Spleen (tissue), 11 donors: ENCODE data around the gene FAR1. TPM values are rescaled to one million over a fixed set of nuclear protein-coding genes. Genes with fewer than 3 reads are reported as not detected.

Source experiments
- DNase-seq: peaks from one replicate; pipeline ENCODE4 v3.0.0-alpha.2; 2020
- H3K27ac ChIP-seq, 8 donors: fragments of 200-600 bp; sonication (generic) in 7 of 8; 1 replicate in 4 of 8; 2 replicates in 4 of 8; pipeline versions ENCODE4 v1.5.0 to v1.8.0; 2016 to 2021; ENCODE audit warnings: inconsistent platforms in 4 of 8, mild to moderate bottlenecking in 4 of 8, moderate library complexity in 1 of 8
- H3K27me3 ChIP-seq, 7 donors: fragments of 200-600 bp; sonication (generic) in 6 of 7; replicated peaks in 1 of 7; 1 replicate in 4 of 7; 2 replicates in 3 of 7; pipeline versions ENCODE4 v1.5.0 to v1.8.0; 2016 to 2021; ENCODE audit warnings: inconsistent platforms in 3 of 7, mild to moderate bottlenecking in 1 of 7
- H3K36me3 ChIP-seq, 6 donors: fragments of 200-600 bp; sonication (generic) in 5 of 6; 1 replicate in 4 of 6; 2 replicates in 2 of 6; pipeline versions ENCODE4 v1.5.0 to v1.8.0; 2016 to 2021; ENCODE audit warnings: inconsistent platforms in 2 of 6
- H3K4me1 ChIP-seq, 6 donors: fragments of 200-600 bp; sonication (generic) in 5 of 6; 1 replicate in 3 of 6; 2 replicates in 3 of 6; pipeline versions ENCODE4 v1.5.0 to v1.8.0; 2016 to 2021; ENCODE audit warnings: inconsistent platforms in 3 of 6
- H3K4me3 ChIP-seq, 8 donors: fragments of 200-600 bp; sonication (generic) in 7 of 8; 1 replicate in 4 of 8; 2 replicates in 4 of 8; pipeline versions ENCODE4 v1.5.0 to v1.8.0; 2016 to 2021; ENCODE audit warnings: inconsistent platforms in 4 of 8, mild to moderate bottlenecking in 4 of 8, moderate library complexity in 2 of 8
- H3K9me3 ChIP-seq, 8 donors: fragments of 200-600 bp; sonication (generic) in 7 of 8; 1 replicate in 4 of 8; 2 replicates in 4 of 8; pipeline versions ENCODE4 v1.5.0 to v1.8.0; 2016 to 2021; ENCODE audit warnings: inconsistent platforms in 4 of 8
- CTCF ChIP-seq, 11 experiments: fragments of 200-600 bp in 7 of 11; fragments of 450-650 bp in 4 of 11; sonication (generic) in 4 of 11; IDR thresholded peaks in 8 of 11; conservative IDR thresholded peaks in 3 of 11; 1 replicate in 7 of 11; 2 replicates in 4 of 11; pipeline versions ENCODE4 v1.4.0 to v1.8.0; 2016 to 2021; ENCODE audit warnings: antibody characterized with exemption in 11 of 11, inconsistent platforms in 4 of 11, mild to moderate bottlenecking in 1 of 11
- POLR2A ChIP-seq, 3 donors: fragments of 450-650 bp; IDR thresholded peaks; one replicate each; pipeline ENCODE4 v1.5.1; 2017; ENCODE audit warnings: antibody characterized with exemption in 3 of 3, mild to moderate bottlenecking in 1 of 3
- POLR2AphosphoS5 ChIP-seq, 3 donors: sonication (generic); formaldehyde crosslinking; IDR thresholded peaks; one replicate each; pipeline ENCODE4 v1.5.1; 2017; ENCODE audit warnings: antibody characterized with exemption in 3 of 3
- WGBS, 5 donors: extraction: QIAGEN DNeasy Blood & Tissue Kit in 3 of 5; methylation state at CpG; one replicate each; pipeline versions ENCODE4 v1.1.5 to v1.1.7; 2013 to 2018; 5-methylcytosine and 5-hydroxymethylcytosine counted together
- intact Hi-C: fragments of 100-400 bp; cut with DNase I; formaldehyde crosslinking; loops from one replicate; pipeline ENCODE4 v1.15.0; 2023; ENCODE audit warnings: low total_unique reads
- polyA plus RNA-seq, 3 donors: library from polyadenylated mRNA; stranded (reverse); fragments of 200-250 nt; gene quantifications; one replicate each; pipeline ENCODE4 v1.2.1, GENCODE V29; 2013
- total RNA-seq, 7 donors: library from RNA; depleted of rRNA in 3 of 7; stranded (reverse); fragments of >200 nt in 3 of 7; fragmentation: NEBNext Ultra II Directional in 4 of 7; extraction: Animal tissue kit (Norgen Biotek cat#: 25700) in 4 of 7; gene quantifications; one replicate each; pipeline versions ENCODE4 v1.1.0 to v1.2.1, GENCODE V29; 2016 to 2021
- donor health status: healthy with polysubstance abuse.
- donor health status: DM: no; HTN: no; CAD: no; lungs with moderate emphysema.
- donor health status: DM: no; HTN: no; CAD: no.
- donor health status: Bipolar disorder and iron deficiency.
- donor health status: healthy.
- donor health status: DM: no; HTN: no; CAD: no.
- donor health status: DM: yes; HTN: yes; CAD: no.

The FAR1 gene
- total and polyA plus RNA-seq, 10 donors = 13.6 to 83.2 (median 58.1) TPM

- DNase-seq = no peak
- Histone ChIP-seq H3K9me3 (no peaks in the 10 kb centered on the region), H3K27ac (no peak overlapping the region), H3K36me3 (no peaks in the 10 kb centered on the region), H3K4me3 (no peak overlapping the region), H3K4me1 (peaks cover 0 to 2% (median 0%) of the 10 kb centered on the region in 6 donors), H3K27me3 (no peaks in the 10 kb centered on the region)
- intact Hi-C loops = no loop called here
- TF ChIP-seq POLR2AphosphoS5 (IDR thresholded peaks at IDR 0.05) = no peak
- no peak for TF ChIP-seq POLR2A (IDR thresholded peaks at IDR 0.05)
- TF ChIP-seq CTCF (IDR thresholded peaks at IDR 0.05 in 8 of 11, conservative IDR thresholded peaks at IDR 0.05 in 3 of 11) = no peak
- WGBS, 5 donors = 68 to 96% (median 84%) methylated on average over 1 of the region's 1 CpG
Observed at GRCh38 chr11:13767471-13767870, 99.0 kb downstream of the FAR1 start.

DNA sequence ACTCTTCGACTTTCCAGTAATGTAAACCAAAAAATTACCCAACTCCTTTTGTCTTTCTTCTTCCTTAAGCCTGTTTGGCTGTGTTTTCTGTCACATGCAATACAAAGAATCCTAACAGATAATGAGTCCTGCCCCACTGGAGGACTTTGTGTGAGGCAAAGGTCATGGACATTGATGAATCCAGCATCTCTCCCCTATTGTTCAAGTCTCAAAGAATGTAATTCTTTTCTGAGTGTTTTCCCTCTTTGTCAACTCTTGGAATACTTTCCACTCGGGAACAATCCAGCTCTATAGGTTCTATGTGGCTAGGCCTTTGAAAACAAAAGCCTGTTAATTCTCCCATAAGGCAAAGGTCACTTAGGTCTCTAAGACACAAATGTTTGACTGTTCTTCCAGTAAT lies 100.7 kb downstream of the FAR1 start:
- TF ChIP-seq POLR2AphosphoS5 (IDR thresholded peaks at IDR 0.05) (no peak), CTCF (IDR thresholded peaks at IDR 0.05 in 8 of 11, conservative IDR thresholded peaks at IDR 0.05 in 3 of 11) (no peak), POLR2A (IDR thresholded peaks at IDR 0.05) (no peak)
- Histone ChIP-seq H3K27ac (no peak overlapping the region), H3K36me3 (no peaks in the 10 kb centered on the region), H3K4me1 (peaks cover 0 to 4% (median 0%) of the 10 kb centered on the region in 6 donors), H3K9me3 (no peaks in the 10 kb centered on the region), H3K27me3 (peaks cover 0 to 9% (median 0%) of the 10 kb centered on the region in 7 donors), H3K4me3 (no peak overlapping the region)
- DNase-seq = no peak
- 60 to 89% (median 76%) methylated on average over 2 of the region's 2 CpGs for WGBS, 5 donors
- intact Hi-C loops = no loop called here

DNA sequence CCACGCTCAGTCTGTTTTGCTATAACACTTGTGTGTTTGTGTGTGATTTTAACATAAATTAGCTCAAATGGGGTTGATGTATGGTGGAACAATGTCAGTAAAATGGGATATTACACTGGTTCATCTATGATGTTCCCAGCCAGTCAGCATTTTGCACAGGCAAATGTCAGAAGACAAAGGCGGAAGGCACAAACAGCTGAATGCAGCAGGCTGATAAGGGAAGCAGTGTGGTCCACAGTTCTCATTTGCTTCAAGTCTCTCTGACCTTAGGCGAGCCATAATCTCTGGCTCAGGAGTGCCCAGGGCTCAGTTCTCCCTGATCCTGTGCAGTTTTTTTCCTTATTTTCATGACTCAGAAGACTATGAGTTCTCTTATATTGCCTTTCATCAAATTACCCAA lies 102.7 kb downstream of the FAR1 start:
- H3K9me3 ChIP-seq = no peaks in the 10 kb centered on the region
- no peak overlapping the region for H3K27ac ChIP-seq
- no peak for DNase-seq
- no peak for TF ChIP-seq POLR2AphosphoS5 (IDR thresholded peaks at IDR 0.05)
- TF ChIP-seq POLR2A (IDR thresholded peaks at IDR 0.05) = no peak
- TF ChIP-seq CTCF (IDR thresholded peaks at IDR 0.05 in 8 of 11, conservative IDR thresholded peaks at IDR 0.05 in 3 of 11) = no peak
- peaks cover 0 to 4% (median 0%) of the 10 kb centered on the region in 6 donors for H3K4me1 ChIP-seq
- 83 to 95% (median 87%) methylated on average over 3 of the region's 3 CpGs for WGBS, 5 donors
- H3K27me3 ChIP-seq = peaks cover 0 to 9% (median 0%) of the 10 kb centered on the region in 7 donors
- no peak overlapping the region for H3K4me3 ChIP-seq
- no peaks in the 10 kb centered on the region for H3K36me3 ChIP-seq
- intact Hi-C loops = loop anchor here (5.0 kb wide), 2 partner anchors 376 to 476 kb away; no protein-coding TSS in a partner anchor

GRCh38 chr11:13772223-13773046 lies 104.0 kb downstream of the FAR1 start:
- Histone ChIP-seq H3K4me3 (no peak overlapping the region), H3K4me1 (peaks cover 0 to 4% (median 0%) of the 10 kb centered on the region in 6 donors), H3K36me3 (no peaks in the 10 kb centered on the region), H3K27me3 (peaks cover 0 to 9% (median 0%) of the 10 kb centered on the region in 7 donors), H3K27ac (no peak overlapping the region), H3K9me3 (no peaks in the 10 kb centered on the region)
- WGBS, 5 donors = 27 to 34% (median 30%) methylated on average over 5 of the region's 5 CpGs
- no peak for DNase-seq
- intact Hi-C loops = loop anchor here (5.0 kb wide), 2 partner anchors 375 to 475 kb away; no protein-coding TSS in a partner anchor
- TF ChIP-seq POLR2A (IDR thresholded peaks at IDR 0.05) (no peak), POLR2AphosphoS5 (IDR thresholded peaks at IDR 0.05) (no peak), CTCF (IDR thresholded peaks at IDR 0.05 in 8 of 11, conservative IDR thresholded peaks at IDR 0.05 in 3 of 11) (peak in 6 of 11 experiments; percentile 15 to 50 (median 45))
